NCI-H2227 (cell line): Measurements from ENCODE around the gene BOD1L2.

Source experiments
- DNase-seq: peaks from one replicate; lab custom pipeline; 2025; ENCODE audit not compliant: unreplicated experiment; lab: John Stamatoyannopoulos, UW

BOD1L2 gene

GRCh38 chr18:57149531-57149930, 2.6 kb downstream of the BOD1L2 start:
- DNase-seq: no peak

GRCh38 chr18:57150081-57150480, 3.2 kb downstream of the BOD1L2 start:
- no peak for DNase-seq

GRCh38 chr18:57150828-57151227, 3.9 kb downstream of the BOD1L2 start:
- peak; percentile 50 for DNase-seq

- DNase-seq: no peak
Measured at GRCh38 chr18:57154191-57154830, 7.4 kb downstream of the BOD1L2 start.

- no peak for DNase-seq
Measured at GRCh38 chr18:57164401-57164800, 17.5 kb downstream of the BOD1L2 start.

GRCh38 chr18:57167617-57168308, 20.9 kb downstream of the BOD1L2 start:
- DNase-seq: no peak

GRCh38 chr18:57171026-57171425, 24.1 kb downstream of the BOD1L2 start:
- DNase-seq: no peak

GRCh38 chr18:57175532-57175931, 28.6 kb downstream of the BOD1L2 start:
- DNase-seq: no peak

GRCh38 chr18:57185434-57185833, 38.5 kb downstream of the BOD1L2 start:
- no peak for DNase-seq

- no peak for DNase-seq
Measured at GRCh38 chr18:57188851-57189557, 42.1 kb downstream of the BOD1L2 start.

GRCh38 chr18:57190026-57190425, 43.1 kb downstream of the BOD1L2 start:
- DNase-seq: no peak

- no peak for DNase-seq
Measured at GRCh38 chr18:57194070-57194469, 47.2 kb downstream of the BOD1L2 start.

- DNase-seq: no peak
Measured at GRCh38 chr18:57194622-57195021, 47.7 kb downstream of the BOD1L2 start.

- DNase-seq: no peak
Measured at GRCh38 chr18:57195341-57195740, 48.5 kb downstream of the BOD1L2 start.

- DNase-seq: no peak
Measured at GRCh38 chr18:57197261-57197660, 50.4 kb downstream of the BOD1L2 start.

- DNase-seq: no peak
Measured at GRCh38 chr18:57198073-57198472, 51.2 kb downstream of the BOD1L2 start.
